T-helper 2 cell (primary cell): ENCODE measurements around the gene HRC.
"Not testable (repeated sequence)": the region's sequence is repeated elsewhere in the genome, so short reads cannot be mapped to it uniquely, and the experiment has no call there.

Experiments
- DNase-seq, 5 experiments: peaks; one replicate each; pipeline versions ENCODE4 v3.0.0 to v3.0.0-alpha.2; 2012 to 2022

The HRC gene

DNA sequence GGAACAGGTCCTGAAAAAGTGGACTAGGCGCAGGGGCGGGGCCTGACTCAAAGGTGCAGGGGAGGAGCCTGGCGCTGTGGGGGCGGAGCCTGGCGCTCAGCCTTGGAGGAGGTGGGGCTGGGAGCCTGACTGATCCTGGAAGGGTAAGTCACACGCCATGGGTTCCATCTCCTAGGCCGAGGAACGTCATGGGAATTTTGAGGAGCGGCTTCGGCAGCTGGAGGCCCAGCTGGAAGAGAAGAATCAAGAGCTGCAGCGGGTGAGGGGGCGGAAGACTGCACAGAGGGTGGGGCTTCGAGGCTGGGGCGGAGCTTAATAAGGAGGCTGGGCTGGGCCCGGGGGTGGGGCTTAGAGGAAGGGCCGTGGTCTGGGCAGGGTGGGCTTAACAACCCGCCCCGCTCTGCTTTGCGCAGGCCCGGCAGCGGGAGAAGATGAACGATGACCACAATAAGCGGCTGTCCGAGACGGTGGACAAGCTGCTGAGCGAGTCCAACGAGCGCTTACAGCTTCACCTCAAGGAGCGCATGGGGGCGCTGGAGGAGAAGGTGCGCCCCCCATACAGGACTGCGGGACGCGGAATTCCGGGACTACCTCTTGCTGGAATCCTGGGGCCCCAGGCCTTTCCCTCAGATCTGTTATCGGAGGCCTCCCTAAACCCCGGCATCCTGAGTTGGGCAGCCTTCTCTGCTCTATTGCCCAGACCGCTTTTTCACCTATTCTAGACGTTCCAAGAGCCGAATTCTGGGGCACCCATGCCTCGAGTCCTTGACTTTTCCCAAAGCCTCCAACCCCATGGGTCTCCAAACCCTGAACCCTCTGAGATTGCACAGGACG, 21.4 kb downstream of the HRC start:
- DNase-seq = peak in 2 of 5 experiments; percentile 38 to 53

DNA sequence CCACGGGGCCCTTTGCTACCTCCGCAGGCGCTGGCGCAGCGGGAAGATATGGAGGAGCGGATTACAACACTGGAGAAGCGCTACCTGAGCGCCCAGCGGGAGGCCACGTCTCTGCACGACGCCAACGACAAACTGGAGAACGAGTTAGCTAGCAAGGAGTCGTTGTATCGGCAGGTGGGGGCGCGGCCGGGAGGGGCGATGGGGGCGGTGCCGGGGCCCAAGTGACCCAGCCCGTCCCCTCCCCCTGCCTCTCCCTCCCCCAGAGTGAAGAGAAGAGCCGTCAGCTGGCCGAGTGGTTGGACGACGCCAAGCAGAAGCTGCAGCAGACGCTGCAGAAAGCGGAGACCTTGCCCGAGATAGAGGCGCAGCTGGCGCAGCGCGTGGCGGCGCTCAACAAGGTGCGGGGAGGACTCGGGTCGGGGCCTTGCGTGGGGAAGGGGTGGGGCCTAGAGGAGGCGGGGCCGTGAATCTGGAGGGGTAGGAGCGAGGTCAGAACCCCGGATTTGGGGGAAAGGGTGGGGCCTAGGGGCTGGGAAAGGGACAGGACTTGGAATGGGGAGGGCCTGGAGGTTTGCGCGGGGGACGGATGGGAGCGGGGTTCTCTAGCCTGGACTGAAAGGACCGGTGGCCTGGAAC, 22.1 kb downstream of the HRC start:
- peak in 1 of 5 experiments; percentile 49 for DNase-seq

DNA sequence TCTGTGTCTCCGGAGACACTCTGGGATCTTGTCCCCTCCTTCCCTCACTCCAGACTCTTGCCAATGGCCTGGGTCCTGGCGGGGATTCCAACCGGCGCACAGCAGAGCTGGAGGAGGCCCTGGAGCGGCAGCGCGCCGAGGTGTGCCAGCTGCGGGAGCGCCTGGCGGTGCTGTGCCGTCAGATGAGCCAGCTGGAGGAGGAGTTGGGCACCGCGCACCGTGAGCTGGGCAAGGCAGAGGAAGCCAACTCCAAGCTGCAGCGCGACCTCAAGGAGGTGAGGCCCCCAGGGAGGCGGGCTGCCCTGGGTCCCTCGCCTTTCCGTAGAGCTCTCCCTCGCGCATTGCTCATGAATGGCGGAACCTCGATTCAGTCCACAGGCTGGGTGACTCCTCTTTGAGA, 24.9 kb downstream of the HRC start:
- DNase-seq = no peak

DNA sequence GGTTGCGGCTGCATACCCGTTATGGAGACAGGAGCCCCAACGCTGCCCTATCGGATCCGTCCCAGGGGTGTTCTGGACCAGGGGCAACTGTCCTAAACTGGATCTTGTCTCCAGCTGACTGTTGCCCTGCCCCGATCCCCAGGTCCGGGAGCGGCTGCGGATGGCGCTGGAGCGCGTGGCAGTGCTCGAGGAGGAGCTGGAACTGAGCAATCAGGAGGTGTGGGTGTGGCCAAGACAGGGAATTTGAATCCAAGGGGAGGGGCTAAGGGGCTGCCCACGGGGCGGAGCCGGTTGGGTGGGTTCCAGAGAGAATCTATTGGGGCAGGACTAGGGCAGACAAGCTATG, 26.0 kb downstream of the HRC start:
- DNase-seq = no peak

DNA sequence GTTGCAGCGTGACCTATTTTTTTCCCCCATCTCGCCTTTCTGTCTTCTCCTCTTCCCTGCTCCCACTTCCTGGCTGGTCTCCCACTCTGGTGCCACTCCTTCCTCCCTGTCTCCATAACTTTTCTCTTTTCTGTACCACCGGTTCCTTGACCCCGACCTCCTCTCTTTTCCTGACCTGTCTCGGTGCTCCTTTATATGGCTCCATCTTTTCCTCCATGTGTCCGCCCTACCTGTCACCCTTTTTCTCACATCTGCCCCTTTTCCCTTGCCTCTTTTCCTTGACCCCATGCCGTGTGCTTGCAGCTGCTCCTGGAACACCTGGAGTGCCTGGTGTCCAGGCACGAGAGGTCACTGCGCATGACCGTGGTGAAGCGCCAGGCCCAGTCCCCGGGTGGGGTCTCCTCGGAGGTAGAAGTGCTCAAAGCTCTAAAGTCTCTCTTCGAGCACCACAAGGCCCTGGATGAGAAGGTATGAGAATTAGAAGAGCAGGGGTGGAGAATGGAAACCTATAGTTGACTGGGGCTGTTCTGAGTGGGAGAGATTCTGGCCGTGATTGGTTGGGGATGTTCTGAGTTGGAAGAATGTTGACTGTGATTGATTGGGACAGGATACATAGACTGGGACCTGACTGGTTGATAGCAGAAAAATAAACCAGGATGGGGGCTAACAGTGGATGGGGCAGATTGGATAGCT, 26.5 kb downstream of the HRC start:
- no peak for DNase-seq

DNA sequence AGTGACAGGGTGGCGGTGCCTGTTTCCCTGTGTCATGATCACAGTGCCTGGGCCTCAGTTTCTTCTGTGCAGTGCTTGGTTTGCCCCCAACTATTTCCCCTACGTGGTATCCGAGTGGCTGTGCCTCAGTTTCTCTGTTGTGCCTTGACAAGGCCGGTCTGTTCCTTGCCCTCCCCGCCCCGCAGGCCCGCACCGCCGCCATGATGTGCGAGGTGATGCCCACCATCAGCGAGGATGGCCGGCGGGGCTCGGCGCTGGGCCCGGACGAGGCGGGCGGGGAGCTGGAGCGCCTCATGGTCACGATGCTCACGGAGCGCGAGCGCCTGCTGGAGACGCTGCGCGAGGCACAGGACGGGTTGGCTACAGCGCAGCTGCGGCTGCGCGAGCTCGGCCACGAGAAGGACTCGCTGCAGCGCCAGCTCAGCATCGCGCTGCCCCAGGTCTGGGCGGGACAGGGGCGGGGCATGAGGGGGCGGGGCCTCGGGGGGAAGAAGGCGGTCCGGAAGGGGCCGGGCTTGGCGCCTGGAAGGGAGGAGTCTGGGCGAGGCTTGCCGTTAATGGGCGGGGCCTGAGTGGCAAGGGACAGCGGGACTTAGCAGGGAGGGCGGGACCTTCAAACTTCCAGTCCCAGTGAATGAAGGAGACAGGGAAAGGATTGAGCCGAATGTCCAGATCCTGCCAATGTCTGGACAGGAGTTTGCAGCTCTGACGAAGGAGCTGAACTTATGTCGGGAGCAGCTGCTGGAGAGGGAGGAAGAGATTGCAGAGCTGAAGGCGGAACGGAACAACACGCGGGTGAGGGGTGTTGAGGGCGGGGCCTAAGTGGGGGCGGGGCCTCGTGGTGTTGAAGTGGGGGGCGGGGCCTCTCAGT, 27.3 kb downstream of the HRC start:
- DNase-seq = peak; percentile 88 to 95 (median 91)

DNA sequence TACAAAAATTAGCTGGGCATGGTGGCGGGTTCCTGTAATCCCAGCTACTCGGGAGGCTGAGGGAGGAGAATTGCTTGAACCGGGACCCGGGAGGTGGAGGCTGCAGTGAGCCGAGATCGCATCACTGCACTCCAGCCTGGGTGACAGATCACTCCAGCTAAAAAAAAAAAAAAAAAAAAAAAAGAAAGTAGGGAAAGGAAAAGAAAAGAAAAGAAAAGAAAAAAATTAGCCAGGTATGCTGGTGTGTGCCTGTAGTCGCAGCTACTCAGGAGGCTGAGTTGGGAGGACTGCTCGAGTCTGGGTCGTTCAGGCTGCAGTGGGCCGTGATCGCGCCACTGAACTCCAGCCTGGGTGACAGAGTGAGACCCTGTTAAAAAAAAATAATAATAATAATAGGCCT, 28.0 kb downstream of the HRC start:
- DNase-seq = not testable (repeated sequence)

DNA sequence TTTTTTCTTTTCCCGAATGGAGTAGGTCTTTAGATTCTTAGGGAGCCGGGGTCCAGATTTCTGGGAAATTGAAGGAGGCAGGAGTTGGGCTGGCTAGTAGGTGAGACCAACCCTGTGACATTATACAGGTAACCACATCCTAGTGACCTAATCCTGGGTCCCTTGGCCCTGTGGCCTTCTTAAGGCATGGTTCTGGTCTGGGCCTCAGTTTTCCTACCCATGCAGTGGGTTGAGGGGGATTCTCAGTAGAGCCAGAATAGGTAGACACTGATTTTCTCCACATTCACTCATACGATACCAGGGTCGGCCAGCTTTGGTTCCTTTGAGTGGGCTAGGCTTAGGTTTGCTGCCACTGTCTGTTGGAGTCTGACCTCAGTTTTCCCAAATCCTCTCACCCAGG, 28.6 kb downstream of the HRC start:
- DNase-seq = no peak

DNA sequence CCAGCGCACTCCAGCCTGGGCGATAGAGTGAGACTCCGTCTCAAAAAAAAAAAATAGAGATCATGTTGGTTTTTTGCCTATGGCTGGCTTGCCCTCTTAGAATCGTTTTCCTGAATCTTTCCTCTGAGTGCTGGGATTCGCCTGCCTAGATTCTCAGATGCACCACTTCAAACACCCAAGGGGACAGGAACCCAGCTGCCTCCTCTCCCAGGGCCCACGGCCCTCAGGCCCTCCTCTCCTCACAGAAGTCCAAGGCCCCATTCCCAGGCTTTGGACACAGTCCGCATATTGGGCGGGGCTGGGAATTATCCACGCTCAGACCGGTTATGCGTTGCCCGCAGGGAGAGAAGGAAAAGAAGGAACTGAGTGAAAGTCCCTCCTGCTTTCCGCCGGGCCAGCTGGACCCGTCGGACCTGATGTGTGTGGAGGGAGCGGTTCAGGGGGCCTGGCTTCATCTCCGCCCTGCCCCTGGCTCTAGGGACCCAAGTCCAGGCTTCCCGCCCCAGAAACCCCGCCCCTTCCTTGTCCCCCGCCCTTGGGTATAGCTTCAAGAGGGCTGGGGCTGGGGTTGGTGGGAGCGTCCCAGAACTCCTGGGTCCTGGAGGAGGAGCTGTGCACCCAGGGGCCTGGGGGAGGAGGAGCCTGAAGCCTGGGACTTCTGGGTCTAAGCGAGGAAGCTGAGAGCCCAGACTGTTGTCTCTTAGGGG, 30.0 kb downstream of the HRC start:
- no peak for DNase-seq

DNA sequence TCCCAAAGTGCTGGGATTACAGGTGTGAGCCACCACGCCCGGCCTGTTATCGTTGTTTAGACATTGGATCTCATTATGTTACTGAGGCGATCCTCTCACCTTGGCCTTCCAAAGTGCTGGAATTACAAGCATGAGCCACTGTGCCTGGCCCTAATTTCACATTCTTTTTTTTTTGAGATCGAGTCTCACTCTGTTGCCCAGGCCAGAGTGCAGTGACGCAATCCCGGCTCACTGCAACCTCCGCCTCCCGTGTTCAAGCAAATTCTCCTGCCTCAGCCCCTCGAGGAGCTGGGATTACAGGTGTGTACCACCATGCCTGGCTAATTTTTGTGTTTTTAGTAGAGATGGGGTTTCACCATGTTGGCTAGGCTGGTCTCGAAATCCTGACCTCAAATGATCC, 31.9 kb downstream of the HRC start:
- DNase-seq = not testable (repeated sequence)

DNA sequence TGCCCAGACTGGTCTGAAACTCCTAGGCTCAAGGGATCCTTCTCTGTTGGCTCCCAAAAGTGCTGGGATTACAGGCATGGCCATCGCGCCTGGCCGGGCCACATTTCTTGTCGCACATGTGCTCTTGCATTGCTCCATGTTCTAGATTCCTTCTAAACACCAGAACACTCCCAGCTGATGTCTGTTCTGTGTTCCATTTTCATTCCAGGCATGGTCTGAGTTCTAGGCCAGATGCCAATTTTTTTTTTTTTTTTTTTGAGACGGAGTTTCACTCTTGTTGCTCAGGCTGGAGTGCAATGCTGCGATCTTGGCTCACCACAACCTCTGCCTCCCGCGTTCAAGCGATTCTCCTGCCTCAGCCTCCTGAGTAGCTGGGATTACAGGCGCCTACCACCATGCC, 33.4 kb downstream of the HRC start:
- not testable (repeated sequence) for DNase-seq

DNA sequence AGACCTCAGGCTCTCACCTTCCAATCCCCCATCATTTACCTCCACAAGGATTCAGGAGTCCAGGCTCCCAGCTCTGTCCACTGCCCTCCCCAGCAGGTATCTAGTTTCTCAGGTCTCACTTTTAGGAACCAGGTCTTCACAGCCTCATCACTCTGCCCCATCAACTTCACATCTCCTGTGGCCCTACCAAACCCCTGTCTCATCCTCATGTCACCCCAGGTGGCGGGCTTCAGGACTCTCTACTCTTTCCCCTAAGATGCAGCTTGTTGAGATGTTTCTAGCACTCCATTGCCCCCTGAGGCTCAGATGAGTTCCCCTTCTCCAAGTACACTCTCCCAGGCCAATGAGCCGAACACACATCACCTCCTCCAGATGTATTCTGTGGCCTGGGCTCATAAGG, 34.3 kb downstream of the HRC start:
- no peak for DNase-seq

DNA sequence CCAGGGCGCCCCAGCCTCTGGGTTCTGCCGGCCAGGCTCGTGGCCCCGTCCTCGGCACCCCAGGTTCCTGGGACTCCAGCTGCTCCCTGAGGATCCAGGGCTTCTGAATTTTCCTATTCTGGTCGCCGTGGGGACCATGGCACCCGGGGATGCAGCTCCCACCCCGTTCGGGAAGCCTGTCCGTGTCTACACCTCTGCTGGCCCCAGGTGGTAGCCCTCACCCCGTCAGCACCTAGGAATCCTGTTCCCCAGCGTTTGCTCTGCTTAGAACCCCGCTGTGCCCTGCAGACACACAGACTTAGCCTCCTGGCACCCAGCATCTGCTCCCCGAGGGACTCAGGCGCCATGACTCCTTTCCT, 34.9 kb downstream of the HRC start:
- DNase-seq = no peak

DNA sequence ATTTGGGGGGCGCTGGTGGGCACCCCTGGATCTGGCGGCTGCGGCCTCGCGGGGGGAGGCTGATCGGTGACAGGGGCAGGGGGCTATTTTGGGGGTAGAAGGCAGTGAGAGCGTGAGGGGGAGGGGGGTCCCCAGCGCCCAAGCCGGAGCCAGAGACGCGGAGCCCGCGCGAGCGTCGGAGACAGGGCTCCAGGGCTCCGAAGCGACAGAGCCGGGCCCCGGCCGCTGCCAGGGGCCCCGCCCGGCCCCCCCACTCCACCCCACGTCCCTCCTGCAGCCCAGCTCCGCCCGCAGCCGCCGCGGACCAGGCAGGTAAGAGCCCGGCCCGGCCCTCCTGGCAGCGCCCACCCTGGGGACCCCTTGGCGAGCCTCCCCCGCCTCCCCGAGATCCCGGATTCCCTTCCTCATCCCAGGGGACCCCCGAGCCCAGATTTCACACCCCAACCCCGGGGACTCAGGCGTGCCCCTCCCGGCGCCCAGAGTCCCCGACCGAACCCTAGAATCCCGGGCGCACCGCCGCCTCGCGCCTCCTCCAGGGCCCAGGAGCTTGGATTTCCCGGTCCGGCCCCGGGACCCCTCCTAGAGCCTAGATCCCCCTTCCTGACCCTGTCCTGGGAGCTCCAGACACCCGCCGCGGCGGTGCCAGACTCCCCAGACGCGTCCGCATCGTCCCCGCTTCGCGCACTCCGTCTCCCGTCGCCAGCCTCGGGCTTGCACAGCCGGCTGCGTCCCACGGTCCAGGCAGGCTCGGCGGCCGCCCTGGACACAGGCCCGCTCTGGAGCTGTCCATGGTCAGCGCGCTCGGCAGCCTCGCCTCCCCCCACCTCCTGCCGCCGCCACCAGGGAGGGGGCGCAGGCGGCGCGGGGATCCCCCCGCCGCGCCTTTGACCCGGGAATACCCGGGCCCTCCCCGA, 35.5 kb downstream of the HRC start, which contains the start of gene PPFIA3:
PPFIA3 (plus strand) TSS at position 134 of the 914 bp plus-strand sequence. CDS start 8,330 bp downstream, outside the sequence.
- peak in 1 of 5 experiments; percentile 22 for DNase-seq

DNA sequence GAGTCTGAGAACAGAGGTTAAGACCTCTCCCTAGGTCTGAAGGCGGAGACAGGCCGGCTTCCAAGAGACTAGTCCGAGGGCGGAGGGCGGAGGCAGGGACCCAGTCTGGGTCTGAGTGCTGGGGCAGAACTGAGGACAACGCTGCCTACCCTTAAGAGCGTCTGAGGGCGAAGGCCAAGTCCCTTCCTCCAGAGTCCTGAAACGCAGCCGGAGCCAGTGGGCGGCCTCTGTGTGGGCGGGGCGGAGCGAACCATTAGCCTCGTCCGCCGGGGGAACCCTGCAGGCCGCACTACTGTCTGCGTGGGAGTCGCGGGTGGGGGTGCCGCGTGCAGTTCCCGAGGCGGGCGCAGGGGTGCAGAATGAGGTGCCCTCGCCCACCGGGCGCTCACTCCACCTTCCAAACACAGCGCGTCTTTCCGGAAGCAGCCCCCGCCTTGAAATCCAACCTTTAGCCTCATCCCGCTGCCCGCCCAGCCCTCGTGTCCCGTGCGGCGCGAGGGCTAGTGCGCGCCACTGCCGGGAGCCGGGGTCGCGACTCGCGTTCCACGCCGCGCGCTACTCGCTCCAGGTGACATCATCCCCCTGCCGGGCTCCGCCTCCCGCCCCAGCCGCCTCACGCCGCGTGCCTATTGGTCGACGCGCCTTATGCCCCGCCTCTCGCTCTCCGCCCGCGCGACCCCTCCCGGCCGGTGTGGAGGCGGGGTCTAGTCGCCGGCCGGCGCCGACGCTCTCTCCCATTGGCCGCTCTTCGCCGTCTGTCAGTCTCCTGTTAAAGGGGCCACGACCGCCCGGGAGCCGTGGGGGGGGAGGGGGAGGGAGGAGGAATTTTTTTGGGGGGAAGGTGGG, 36.4 kb downstream of the HRC start, which contains the start of gene C19orf73:
C19orf73 (minus strand) TSS at position 579 of the 846 bp plus-strand sequence; CDS start at position 458, 121 bp downstream.
- peak; percentile 87 to 96 (median 95) for DNase-seq

DNA sequence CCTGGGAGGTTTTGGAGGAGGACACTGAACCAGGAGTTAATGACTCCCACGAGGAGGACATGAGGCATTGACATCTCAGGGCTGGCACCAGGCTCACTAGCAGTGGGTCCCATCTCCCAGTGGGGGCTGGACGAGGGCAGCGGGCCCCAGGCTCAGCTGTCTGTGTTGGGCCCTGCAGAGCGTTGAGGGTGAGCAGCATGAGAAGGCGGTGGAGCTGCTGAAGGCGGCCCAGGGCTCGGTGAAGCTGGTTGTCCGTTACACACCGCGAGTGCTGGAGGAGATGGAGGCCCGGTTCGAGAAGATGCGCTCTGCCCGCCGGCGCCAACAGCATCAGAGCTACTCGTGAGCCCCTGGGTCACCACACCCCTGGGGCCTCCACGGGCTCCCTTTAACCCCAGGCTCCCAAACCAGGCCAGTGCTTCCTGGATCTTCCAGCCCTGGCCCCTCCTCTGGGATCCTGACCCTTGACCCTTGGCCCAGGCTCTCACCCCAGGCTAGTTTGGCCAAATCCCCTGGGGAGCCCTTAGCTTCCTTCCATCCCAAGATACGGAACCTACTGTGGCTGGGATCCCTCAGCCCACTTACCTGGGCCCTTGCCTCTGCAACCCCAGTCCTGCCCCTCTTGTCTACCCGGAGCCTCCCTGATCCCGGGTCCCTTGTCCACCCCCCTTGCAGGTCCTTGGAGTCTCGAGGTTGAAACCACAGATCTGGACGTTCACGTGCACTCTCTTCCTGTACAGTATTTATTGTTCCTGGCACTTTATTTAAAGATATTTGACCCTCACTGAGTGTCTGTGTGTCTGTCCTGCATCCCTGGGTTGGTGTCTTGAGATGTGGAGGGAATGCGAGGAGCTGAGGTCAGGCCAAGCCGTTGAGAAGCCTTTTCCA, 37.3 kb downstream of the HRC start:
- DNase-seq = no peak

DNA sequence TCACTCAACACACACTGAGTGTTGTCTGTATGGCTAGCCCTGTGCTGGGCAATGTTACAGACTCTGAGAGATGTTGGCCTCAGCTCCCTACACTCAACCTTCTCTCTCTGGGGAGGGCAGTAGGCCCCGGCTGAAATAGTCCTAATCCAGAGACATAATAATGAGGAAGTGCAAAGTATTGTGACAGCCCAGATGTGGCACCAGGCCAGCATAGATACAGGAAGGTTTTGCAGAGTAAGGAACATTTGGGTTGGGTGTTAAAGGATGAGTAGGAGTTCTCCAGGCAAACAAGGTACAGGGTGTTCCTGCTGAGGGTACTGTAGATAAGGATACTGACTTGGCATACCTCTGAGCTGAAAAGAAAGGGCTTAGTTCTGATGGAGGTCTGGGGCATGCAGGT, 38.7 kb downstream of the HRC start:
- no peak for DNase-seq

DNA sequence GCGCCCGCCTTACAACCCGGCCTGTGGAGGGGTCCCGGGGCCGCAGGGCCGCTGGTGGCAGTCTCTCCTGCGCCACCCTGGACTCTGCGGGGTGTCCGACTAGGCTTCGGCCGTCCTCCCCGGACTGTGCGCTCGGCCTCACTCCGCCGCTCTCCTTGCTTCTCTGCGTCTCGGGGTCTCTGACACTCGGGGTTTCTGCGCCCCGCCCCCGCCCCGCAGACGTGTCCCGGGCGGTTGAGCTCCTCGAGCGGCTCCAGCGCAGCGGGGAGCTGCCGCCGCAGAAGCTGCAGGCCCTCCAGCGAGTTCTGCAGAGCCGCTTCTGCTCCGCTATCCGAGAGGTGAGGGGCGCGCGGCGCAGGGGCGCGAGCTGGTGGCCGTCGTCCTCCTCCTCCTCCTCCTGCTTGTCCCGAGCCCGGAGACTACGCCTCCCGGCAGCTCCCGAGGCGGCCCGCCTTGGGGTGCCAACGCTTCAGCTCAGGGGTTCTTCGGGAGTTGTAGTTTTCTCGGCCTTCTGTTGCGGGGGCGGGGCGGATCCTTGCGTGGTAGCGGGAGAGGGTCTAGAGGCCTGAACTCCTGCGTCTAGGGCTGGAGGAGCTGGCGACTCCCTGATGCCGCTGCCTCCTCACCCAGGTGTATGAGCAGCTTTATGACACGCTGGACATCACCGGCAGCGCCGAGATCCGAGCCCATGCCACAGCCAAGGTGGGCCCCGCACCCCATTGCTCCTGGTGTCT, 40.4 kb downstream of the HRC start:
- DNase-seq = peak in 3 of 5 experiments; percentile 28 to 70 (median 33)
